Activated CD4-positive, alpha-beta T cell treated with anti-CD3 and anti-CD28 coated beads, Interleukin-2, amount 10 ng/mL, durations not matched to agents 7 days and 5 days (primary cell): Measurements from ENCODE around the gene ZYG11B. TPM values are rescaled to one million over a fixed set of nuclear protein-coding genes. Genes with fewer than 3 reads are reported as not detected.

ENCODE experiments used
- total RNA-seq, 2 experiments: library from RNA; stranded (reverse); gene quantifications; one replicate each; pipeline ENCODE4 v1.2.3, GENCODE V29; 2021

Gene ZYG11B
- total RNA-seq, 2 experiments from 2014 or later = 14.5 to 14.8 TPM

Other genes with a start within 250 kb of the ZYG11B start
- 100 to 1,000 TPM in 1 of 2 experiments, 10 to 100 TPM in 1; 88.0 to 101 TPM for gene TUT4, start 173.4 kb upstream of the ZYG11B start, total RNA-seq
- gene GPX7, start 124.1 kb upstream of the ZYG11B start, total RNA-seq = 10 to 100 TPM; 20.3 to 22.8 TPM
- 1 to 10 TPM; 8.2 TPM for gene SHISAL2A, start 93.3 kb upstream of the ZYG11B start, total RNA-seq
- gene COA7, start 28.1 kb upstream of the ZYG11B start, total RNA-seq = 10 to 100 TPM; 10.8 to 14.6 TPM
- gene ZYG11A, start 116.3 kb downstream of the ZYG11B start, total RNA-seq = under 1 TPM; 0.25 TPM
- 10 to 100 TPM; 75.7 to 84.5 TPM for gene ECHDC2, start 195.3 kb downstream of the ZYG11B start, total RNA-seq
- 100 to 1,000 TPM in 1 of 2 experiments, 10 to 100 TPM in 1; 83.3 to 102 TPM for gene SCP2, start 200.8 kb downstream of the ZYG11B start, total RNA-seq